ENCODE data around the gene TNN. TPM values are rescaled to one million over a fixed set of nuclear protein-coding genes. Genes with fewer than 3 reads are reported as not detected.

Gene TNN
- total and polyA plus RNA-seq, 2 donors (not counting 1 experiment from before 2014, with no cell fraction given): not detected

DNA sequence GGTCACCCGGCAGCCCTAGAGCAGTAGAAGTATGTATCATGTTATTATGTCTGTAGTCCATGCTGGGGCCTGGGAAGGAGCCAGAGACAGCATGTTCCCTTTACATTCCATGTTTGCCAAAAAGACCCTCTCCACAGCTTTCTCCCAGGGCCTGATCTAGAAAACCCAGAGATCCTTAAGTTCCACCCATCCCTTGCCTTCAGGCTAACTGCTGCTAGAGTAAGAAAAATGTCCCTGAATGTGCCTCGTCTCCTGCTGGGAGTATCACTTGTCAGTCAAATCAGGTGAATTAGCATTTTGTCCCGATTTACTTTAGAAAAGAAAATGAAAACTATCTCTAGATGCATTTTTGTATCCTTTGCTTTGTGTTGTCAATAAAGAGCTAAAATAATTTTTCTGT, 31.2 kb upstream of the TNN start:
- no peak overlapping the region for H3K4me2 ChIP-seq (ENCODE audit: extremely low read depth, insufficient read depth, low read length)
- no peak for TF ChIP-seq EZH2 (IDR thresholded peaks at IDR 0.05; ENCODE audit: low read length, missing control alignments)
- TF ChIP-seq, protein P1, sequence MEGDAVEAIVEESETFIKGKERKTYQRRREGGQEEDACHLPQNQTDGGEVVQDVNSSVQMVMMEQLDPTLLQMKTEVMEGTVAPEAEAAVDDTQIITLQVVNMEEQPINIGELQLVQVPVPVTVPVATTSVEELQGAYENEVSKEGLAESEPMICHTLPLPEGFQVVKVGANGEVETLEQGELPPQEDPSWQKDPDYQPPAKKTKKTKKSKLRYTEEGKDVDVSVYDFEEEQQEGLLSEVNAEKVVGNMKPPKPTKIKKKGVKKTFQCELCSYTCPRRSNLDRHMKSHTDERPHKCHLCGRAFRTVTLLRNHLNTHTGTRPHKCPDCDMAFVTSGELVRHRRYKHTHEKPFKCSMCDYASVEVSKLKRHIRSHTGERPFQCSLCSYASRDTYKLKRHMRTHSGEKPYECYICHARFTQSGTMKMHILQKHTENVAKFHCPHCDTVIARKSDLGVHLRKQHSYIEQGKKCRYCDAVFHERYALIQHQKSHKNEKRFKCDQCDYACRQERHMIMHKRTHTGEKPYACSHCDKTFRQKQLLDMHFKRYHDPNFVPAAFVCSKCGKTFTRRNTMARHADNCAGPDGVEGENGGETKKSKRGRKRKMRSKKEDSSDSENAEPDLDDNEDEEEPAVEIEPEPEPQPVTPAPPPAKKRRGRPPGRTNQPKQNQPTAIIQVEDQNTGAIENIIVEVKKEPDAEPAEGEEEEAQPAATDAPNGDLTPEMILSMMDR (conservative IDR thresholded peaks at IDR 0.05 in 1 of 2, IDR thresholded peaks at IDR 0.05 in 1 of 2; ENCODE audit: low read depth in 1 of 2, low read length in 2 of 2): no peak
- H3K4me1 ChIP-seq (ENCODE audit: control insufficient read depth, extremely low read depth, insufficient read depth, low read length): no peaks in the 10 kb centered on the region
- no peak overlapping the region for H3K27ac ChIP-seq (ENCODE audit: insufficient read depth, low read length)
- no peak overlapping the region for H2AFZ ChIP-seq (ENCODE audit: low read length)
- no peak overlapping the region for H3K4me3 ChIP-seq (replicated peaks in 1 of 4; ENCODE audit: control extremely low read depth in 1 of 4, insufficient read depth in 1 of 4, low read depth in 3 of 4, low read length in 4 of 4)
- H3K79me2 ChIP-seq (ENCODE audit: control insufficient read depth, insufficient read depth, low read length): no peaks in the 10 kb centered on the region
- no peaks in the 10 kb centered on the region for H4K20me1 ChIP-seq (ENCODE audit: control insufficient read depth, extremely low read depth, insufficient read depth, low read length)
- no peaks in the 10 kb centered on the region for H3K27me3 ChIP-seq (ENCODE audit: control insufficient read depth, insufficient read depth, low read length)
- no peaks in the 10 kb centered on the region for H3K9me3 ChIP-seq (ENCODE audit: control insufficient read depth, insufficient read depth, low read depth, low read length)
- DNase-seq (ENCODE audit: low read depth in 2 of 2): no peak
- no peak overlapping the region for H3K9ac ChIP-seq (ENCODE audit: insufficient read depth, low read length)
- no peaks in the 10 kb centered on the region for H3K36me3 ChIP-seq (ENCODE audit: control insufficient read depth, insufficient read depth, low read length)

DNA sequence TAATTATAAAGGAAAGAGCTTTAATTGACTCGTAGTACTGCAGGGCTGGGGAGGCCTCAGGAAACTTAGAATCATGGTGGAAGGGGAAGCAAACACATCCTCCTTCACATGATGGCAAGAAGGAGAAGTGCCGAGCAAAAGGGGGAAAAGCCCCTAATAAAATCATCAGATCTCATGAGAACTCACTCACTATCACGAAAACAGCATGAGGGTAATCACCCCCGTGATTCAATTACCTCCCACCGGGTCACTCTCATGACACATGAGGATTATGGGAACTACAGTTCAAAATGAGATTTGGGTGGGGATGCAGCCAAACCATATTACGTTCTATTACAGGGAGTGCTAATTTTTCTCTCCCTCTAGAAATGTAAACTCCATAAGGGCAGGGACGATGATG, 30.2 kb upstream of the TNN start:
- Histone ChIP-seq H3K4me3 (replicated peaks in 1 of 4; ENCODE audit: control extremely low read depth in 1 of 4, insufficient read depth in 1 of 4, low read depth in 3 of 4, low read length in 4 of 4) (no peak overlapping the region), H4K20me1 (ENCODE audit: control insufficient read depth, extremely low read depth, insufficient read depth, low read length) (no peaks in the 10 kb centered on the region), H3K9me3 (ENCODE audit: control insufficient read depth, insufficient read depth, low read depth, low read length) (no peaks in the 10 kb centered on the region), H3K4me1 (ENCODE audit: control insufficient read depth, extremely low read depth, insufficient read depth, low read length) (no peaks in the 10 kb centered on the region), H3K27ac (ENCODE audit: insufficient read depth, low read length) (no peak overlapping the region), H3K4me2 (ENCODE audit: extremely low read depth, insufficient read depth, low read length) (no peak overlapping the region), H3K27me3 (ENCODE audit: control insufficient read depth, insufficient read depth, low read length) (no peaks in the 10 kb centered on the region), H2AFZ (ENCODE audit: low read length) (no peak overlapping the region), H3K79me2 (ENCODE audit: control insufficient read depth, insufficient read depth, low read length) (no peaks in the 10 kb centered on the region), H3K36me3 (ENCODE audit: control insufficient read depth, insufficient read depth, low read length) (no peaks in the 10 kb centered on the region), H3K9ac (ENCODE audit: insufficient read depth, low read length) (no peak overlapping the region)
- TF ChIP-seq, protein P1 (conservative IDR thresholded peaks at IDR 0.05 in 1 of 2, IDR thresholded peaks at IDR 0.05 in 1 of 2; ENCODE audit: low read depth in 1 of 2, low read length in 2 of 2): no peak
- no peak for TF ChIP-seq EZH2 (IDR thresholded peaks at IDR 0.05; ENCODE audit: low read length, missing control alignments)
- no peak for DNase-seq (ENCODE audit: low read depth in 2 of 2)

DNA sequence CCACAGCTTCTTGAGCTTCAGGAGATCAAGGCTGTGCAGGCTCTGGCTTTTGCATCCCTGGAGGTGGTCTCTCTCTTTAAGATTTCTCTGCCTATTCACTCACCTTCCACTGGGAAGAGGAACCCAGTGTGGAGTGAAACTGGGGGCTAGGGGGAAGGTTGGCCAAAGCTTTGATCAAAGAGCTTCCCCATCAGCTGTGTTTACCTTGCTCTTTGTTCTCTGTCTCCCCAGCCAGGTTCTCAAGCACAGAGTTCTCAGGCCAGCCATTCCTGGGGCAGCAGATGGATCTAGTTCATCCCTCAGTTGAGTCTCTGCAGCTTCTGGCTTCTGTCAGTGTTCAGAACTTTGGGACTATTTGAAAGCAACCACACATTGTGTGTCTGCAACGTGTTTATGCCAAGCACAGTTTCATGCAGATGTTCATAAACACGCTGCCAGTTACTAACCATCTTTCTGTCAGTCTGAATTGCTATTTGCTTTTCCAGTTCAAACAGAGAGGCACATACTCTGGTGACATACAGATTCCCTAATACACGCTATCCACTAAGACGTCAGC, 27.2 kb upstream of the TNN start:
- Histone ChIP-seq H3K4me2 (ENCODE audit: extremely low read depth, insufficient read depth, low read length) (no peak overlapping the region), H3K9ac (ENCODE audit: insufficient read depth, low read length) (no peak overlapping the region), H3K4me1 (ENCODE audit: control insufficient read depth, extremely low read depth, insufficient read depth, low read length) (no peaks in the 10 kb centered on the region), H3K4me3 (replicated peaks in 1 of 4; ENCODE audit: control extremely low read depth in 1 of 4, insufficient read depth in 1 of 4, low read depth in 3 of 4, low read length in 4 of 4) (no peak overlapping the region), H4K20me1 (ENCODE audit: control insufficient read depth, extremely low read depth, insufficient read depth, low read length) (no peaks in the 10 kb centered on the region), H2AFZ (ENCODE audit: low read length) (no peak overlapping the region), H3K79me2 (ENCODE audit: control insufficient read depth, insufficient read depth, low read length) (no peaks in the 10 kb centered on the region), H3K9me3 (ENCODE audit: control insufficient read depth, insufficient read depth, low read depth, low read length) (no peaks in the 10 kb centered on the region), H3K27ac (ENCODE audit: insufficient read depth, low read length) (no peak overlapping the region), H3K36me3 (ENCODE audit: control insufficient read depth, insufficient read depth, low read length) (no peaks in the 10 kb centered on the region), H3K27me3 (ENCODE audit: control insufficient read depth, insufficient read depth, low read length) (no peaks in the 10 kb centered on the region)
- DNase-seq (ENCODE audit: low read depth in 2 of 2): no peak
- TF ChIP-seq EZH2 (IDR thresholded peaks at IDR 0.05; ENCODE audit: low read length, missing control alignments): no peak
- TF ChIP-seq, protein P1 (conservative IDR thresholded peaks at IDR 0.05 in 1 of 2, IDR thresholded peaks at IDR 0.05 in 1 of 2; ENCODE audit: low read depth in 1 of 2, low read length in 2 of 2): no peak
